Measurements from ENCODE around the gene NOTCH1. TPM values are rescaled to one million over a fixed set of nuclear protein-coding genes. Genes with fewer than 3 reads are reported as not detected.
A peak's percentile ranks its signal among the peaks of the same experiment; 100 is the strongest.

NOTCH1 gene
- total RNA-seq, 1 donor from 2014 or later, result 34.1 TPM

- Histone ChIP-seq H3K4me2 (ENCODE audit: low read length) (no peak overlapping the region), H3K27me3 (ENCODE audit: insufficient read depth, low read length) (no peaks in the 10 kb centered on the region), H4K20me1 (ENCODE audit: insufficient read depth, low read length) (peaks cover 7% of the 10 kb centered on the region), H3K27ac (ENCODE audit: low read depth, low read length) (no peak overlapping the region), H3K79me2 (ENCODE audit: insufficient read depth, low read length) (no peaks in the 10 kb centered on the region), H3K36me3 (ENCODE audit: insufficient read depth, low read length) (no peaks in the 10 kb centered on the region), H3K9me3 (ENCODE audit: insufficient read depth, low read depth, low read length) (no peaks in the 10 kb centered on the region), H3K9ac (ENCODE audit: low read length) (no peak overlapping the region), H3K4me1 (ENCODE audit: insufficient read depth, low read length) (peaks cover 5% of the 10 kb centered on the region), H2AFZ (ENCODE audit: low read depth, low read length) (no peak overlapping the region), H3K4me3 (ENCODE audit: insufficient read depth, low read depth, low read length) (no peak overlapping the region)
- DNase-seq (ENCODE audit: low read depth), result no peak
- H3K27me3 Mint-ChIP-seq (ENCODE audit: low read depth, unreplicated experiment), result peaks cover 22% of the 10 kb centered on the region
- H3K27ac Mint-ChIP-seq (ENCODE audit: unreplicated experiment), result no peak overlapping the region
- FAIRE-seq, result no peak
- no peaks in the 10 kb centered on the region for H3K4me1 Mint-ChIP-seq (ENCODE audit: low read depth, unreplicated experiment)
- H3K9me3 Mint-ChIP-seq (ENCODE audit: unreplicated experiment), result no peaks in the 10 kb centered on the region
- H3K4me3 Mint-ChIP-seq (ENCODE audit: unreplicated experiment), result no peak overlapping the region
- TF ChIP-seq EZH2 (IDR thresholded peaks at IDR 0.05; ENCODE audit: insufficient read depth, low read length) (no peak), CTCF (IDR thresholded peaks at IDR 0.05; ENCODE audit: insufficient read depth, low read depth, low read length) (no peak)
- no peaks in the 10 kb centered on the region for H3K36me3 Mint-ChIP-seq (ENCODE audit: low read depth, unreplicated experiment)
These were observed 56.1 kb downstream of the NOTCH1 start for GRCh38 chr9:136489731-136490130.

- no peak overlapping the region for H3K4me3 Mint-ChIP-seq (ENCODE audit: unreplicated experiment)
- peaks cover 6% of the 10 kb centered on the region for H4K20me1 ChIP-seq (ENCODE audit: insufficient read depth, low read length)
- no peak for FAIRE-seq
- H3K9me3 Mint-ChIP-seq (ENCODE audit: unreplicated experiment), result no peaks in the 10 kb centered on the region
- H3K9ac ChIP-seq (ENCODE audit: low read length), result no peak overlapping the region
- TF ChIP-seq CTCF (IDR thresholded peaks at IDR 0.05; ENCODE audit: insufficient read depth, low read depth, low read length) (peak; percentile 79), EZH2 (IDR thresholded peaks at IDR 0.05; ENCODE audit: insufficient read depth, low read length) (no peak)
- no peaks in the 10 kb centered on the region for H3K36me3 Mint-ChIP-seq (ENCODE audit: low read depth, unreplicated experiment)
- H3K27ac ChIP-seq (ENCODE audit: low read depth, low read length), result no peak overlapping the region
- no peaks in the 10 kb centered on the region for H3K36me3 ChIP-seq (ENCODE audit: insufficient read depth, low read length)
- no peak overlapping the region for H3K4me2 ChIP-seq (ENCODE audit: low read length)
- H3K79me2 ChIP-seq (ENCODE audit: insufficient read depth, low read length), result no peaks in the 10 kb centered on the region
- no peak overlapping the region for H3K4me3 ChIP-seq (ENCODE audit: insufficient read depth, low read depth, low read length)
- no peaks in the 10 kb centered on the region for H3K4me1 Mint-ChIP-seq (ENCODE audit: low read depth, unreplicated experiment)
- no peaks in the 10 kb centered on the region for H3K27me3 ChIP-seq (ENCODE audit: insufficient read depth, low read length)
- no peak for DNase-seq (ENCODE audit: low read depth)
- H3K27me3 Mint-ChIP-seq (ENCODE audit: low read depth, unreplicated experiment), result peaks cover 22% of the 10 kb centered on the region
- no peak overlapping the region for H2AFZ ChIP-seq (ENCODE audit: low read depth, low read length)
- H3K27ac Mint-ChIP-seq (ENCODE audit: unreplicated experiment), result no peak overlapping the region
- no peaks in the 10 kb centered on the region for H3K9me3 ChIP-seq (ENCODE audit: insufficient read depth, low read depth, low read length)
- peaks cover 5% of the 10 kb centered on the region for H3K4me1 ChIP-seq (ENCODE audit: insufficient read depth, low read length)
These were observed 57.3 kb downstream of the NOTCH1 start for GRCh38 chr9:136488247-136489214.

- no peak overlapping the region for H2AFZ ChIP-seq (ENCODE audit: low read depth, low read length)
- H3K27me3 ChIP-seq (ENCODE audit: insufficient read depth, low read length), result no peaks in the 10 kb centered on the region
- no peak overlapping the region for H3K4me2 ChIP-seq (ENCODE audit: low read length)
- H3K27ac ChIP-seq (ENCODE audit: low read depth, low read length), result no peak overlapping the region
- H3K36me3 Mint-ChIP-seq (ENCODE audit: low read depth, unreplicated experiment), result no peaks in the 10 kb centered on the region
- no peak overlapping the region for H3K9ac ChIP-seq (ENCODE audit: low read length)
- H3K27me3 Mint-ChIP-seq (ENCODE audit: low read depth, unreplicated experiment), result peaks cover 22% of the 10 kb centered on the region
- FAIRE-seq (no peak), DNase-seq (ENCODE audit: low read depth) (no peak)
- no peaks in the 10 kb centered on the region for H3K9me3 ChIP-seq (ENCODE audit: insufficient read depth, low read depth, low read length)
- H3K9me3 Mint-ChIP-seq (ENCODE audit: unreplicated experiment), result no peaks in the 10 kb centered on the region
- no peak overlapping the region for H3K4me3 Mint-ChIP-seq (ENCODE audit: unreplicated experiment)
- TF ChIP-seq CTCF (IDR thresholded peaks at IDR 0.05; ENCODE audit: insufficient read depth, low read depth, low read length) (no peak), EZH2 (IDR thresholded peaks at IDR 0.05; ENCODE audit: insufficient read depth, low read length) (no peak)
- no peaks in the 10 kb centered on the region for H3K4me1 Mint-ChIP-seq (ENCODE audit: low read depth, unreplicated experiment)
- H3K36me3 ChIP-seq (ENCODE audit: insufficient read depth, low read length), result no peaks in the 10 kb centered on the region
- H3K79me2 ChIP-seq (ENCODE audit: insufficient read depth, low read length), result peaks cover 2% of the 10 kb centered on the region
- H4K20me1 ChIP-seq (ENCODE audit: insufficient read depth, low read length), result peaks cover 6% of the 10 kb centered on the region
- H3K4me1 ChIP-seq (ENCODE audit: insufficient read depth, low read length), result peaks cover 5% of the 10 kb centered on the region
- no peak overlapping the region for H3K4me3 ChIP-seq (ENCODE audit: insufficient read depth, low read depth, low read length)
- H3K27ac Mint-ChIP-seq (ENCODE audit: unreplicated experiment), result no peak overlapping the region
These were observed 58.2 kb downstream of the NOTCH1 start for GRCh38 chr9:136487672-136488071.
